ENCODE data around the gene GYS2. TPM values are rescaled to one million over a fixed set of nuclear protein-coding genes. Genes with fewer than 3 reads are reported as not detected.

Gene GYS2
- total and polyA plus RNA-seq, 10 donors = 0.05 TPM; not detected in 9

GRCh38 chr12:21547437-21547836, 57.2 kb downstream of the GYS2 start:
- TF ChIP-seq CTCF (IDR thresholded peaks at IDR 0.05 in 8 of 11, conservative IDR thresholded peaks at IDR 0.05 in 3 of 11) (no peak), POLR2A (IDR thresholded peaks at IDR 0.05) (no peak), POLR2AphosphoS5 (IDR thresholded peaks at IDR 0.05) (no peak)
- no peak overlapping the region for H3K4me3 ChIP-seq
- intact Hi-C loops (cut with DNase I; ENCODE audit: low total_unique reads) = no loop called here
- no peak overlapping the region for H3K27ac ChIP-seq
- H3K4me1 ChIP-seq = no peaks in the 10 kb centered on the region
- H3K36me3 ChIP-seq = no peaks in the 10 kb centered on the region
- 56 to 72% (median 60%) methylated on average over 1 of the region's 1 CpG for WGBS, 5 donors
- no peaks in the 10 kb centered on the region for H3K27me3 ChIP-seq (replicated peaks in 1 of 7)
- H3K9me3 ChIP-seq = no peaks in the 10 kb centered on the region
- DNase-seq = no peak

- 0 to 25% (median 0%) methylated on average over 1 of the region's 1 CpG for WGBS, 5 donors
- Histone ChIP-seq H3K4me3 (no peak overlapping the region), H3K27ac (no peak overlapping the region), H3K9me3 (no peaks in the 10 kb centered on the region), H3K36me3 (no peaks in the 10 kb centered on the region), H3K27me3 (replicated peaks in 1 of 7) (no peaks in the 10 kb centered on the region), H3K4me1 (no peaks in the 10 kb centered on the region)
- TF ChIP-seq CTCF (IDR thresholded peaks at IDR 0.05 in 8 of 11, conservative IDR thresholded peaks at IDR 0.05 in 3 of 11) = no peak
- TF ChIP-seq POLR2A (IDR thresholded peaks at IDR 0.05) = no peak
- TF ChIP-seq POLR2AphosphoS5 (IDR thresholded peaks at IDR 0.05) = no peak
- DNase-seq = no peak
- intact Hi-C loops (cut with DNase I; ENCODE audit: low total_unique reads) = no loop called here
These were observed 57.9 kb downstream of the GYS2 start for GRCh38 chr12:21546716-21547115.

- Histone ChIP-seq H3K9me3 (no peaks in the 10 kb centered on the region), H3K27me3 (replicated peaks in 1 of 7) (no peaks in the 10 kb centered on the region), H3K36me3 (no peaks in the 10 kb centered on the region), H3K27ac (no peak overlapping the region), H3K4me3 (no peak overlapping the region), H3K4me1 (no peaks in the 10 kb centered on the region)
- DNase-seq = no peak
- intact Hi-C loops (cut with DNase I; ENCODE audit: low total_unique reads) = no loop called here
- TF ChIP-seq POLR2A (IDR thresholded peaks at IDR 0.05) = no peak
- TF ChIP-seq CTCF (IDR thresholded peaks at IDR 0.05 in 8 of 11, conservative IDR thresholded peaks at IDR 0.05 in 3 of 11) = no peak
- 83 to 95% (median 89%) methylated on average over 2 of the region's 2 CpGs for WGBS, 5 donors
These were observed 59.1 kb downstream of the GYS2 start for GRCh38 chr12:21545557-21545956.

- H3K9me3 ChIP-seq = no peaks in the 10 kb centered on the region
- no peaks in the 10 kb centered on the region for H3K4me1 ChIP-seq
- DNase-seq = no peak
- no peaks in the 10 kb centered on the region for H3K27me3 ChIP-seq (replicated peaks in 1 of 7)
- no peak overlapping the region for H3K4me3 ChIP-seq
- H3K27ac ChIP-seq = no peak overlapping the region
- intact Hi-C loops (cut with DNase I; ENCODE audit: low total_unique reads) = no loop called here
- no peaks in the 10 kb centered on the region for H3K36me3 ChIP-seq
- TF ChIP-seq CTCF (IDR thresholded peaks at IDR 0.05 in 8 of 11, conservative IDR thresholded peaks at IDR 0.05 in 3 of 11) (no peak), POLR2AphosphoS5 (IDR thresholded peaks at IDR 0.05) (no peak), POLR2A (IDR thresholded peaks at IDR 0.05) (no peak)
These were observed 61.5 kb downstream of the GYS2 start for GRCh38 chr12:21543151-21543550.
